ENCODE results near the gene UGT2B7. TPM values are rescaled to one million over a fixed set of nuclear protein-coding genes. Genes with fewer than 3 reads are reported as not detected.

UGT2B7 gene
- total RNA-seq, 1 experiment from 2014 or later = 3.0 TPM

GRCh38 chr4:69058410-69059059 lies 37.7 kb upstream of the UGT2B7 start:
- Mint-ChIP-seq H3K4me3 (ENCODE audit: unreplicated experiment) (no peak overlapping the region), H3K36me3 (ENCODE audit: insufficient read depth, unreplicated experiment) (no peaks in the 10 kb centered on the region), H3K4me1 (ENCODE audit: low read depth, unreplicated experiment) (peaks cover 26% of the 10 kb centered on the region), H3K27me3 (ENCODE audit: insufficient read depth, unreplicated experiment) (no peaks in the 10 kb centered on the region), H3K27ac (ENCODE audit: unreplicated experiment) (peak overlapping the region; percentile 14), H3K9me3 (ENCODE audit: unreplicated experiment) (peaks cover 2% of the 10 kb centered on the region)
- Histone ChIP-seq H3K9me3 (no peaks in the 10 kb centered on the region), H3K4me1 (peaks cover 28% of the 10 kb centered on the region; the same call in 1 of the 2 replicates), H3K27me3 (replicated peaks; ENCODE audit: control insufficient read depth, insufficient read depth, low read length) (no peaks in the 10 kb centered on the region), H3K4me3 (ENCODE audit: low read depth, low read length) (no peak overlapping the region), H3K36me3 (ENCODE audit: control insufficient read depth, insufficient read depth, low read length) (no peaks in the 10 kb centered on the region)
- intact Hi-C loops (cut with micrococcal nuclease; ENCODE audit: unreplicated experiment) = no loop called here
- DNase-seq = no peak
- ChIA-PET CTCF (no interaction called here), POLR2A (no interaction called here)
- BruUV-seq (replicated peaks) = no TSS peak
- TF ChIP-seq, protein P1, sequence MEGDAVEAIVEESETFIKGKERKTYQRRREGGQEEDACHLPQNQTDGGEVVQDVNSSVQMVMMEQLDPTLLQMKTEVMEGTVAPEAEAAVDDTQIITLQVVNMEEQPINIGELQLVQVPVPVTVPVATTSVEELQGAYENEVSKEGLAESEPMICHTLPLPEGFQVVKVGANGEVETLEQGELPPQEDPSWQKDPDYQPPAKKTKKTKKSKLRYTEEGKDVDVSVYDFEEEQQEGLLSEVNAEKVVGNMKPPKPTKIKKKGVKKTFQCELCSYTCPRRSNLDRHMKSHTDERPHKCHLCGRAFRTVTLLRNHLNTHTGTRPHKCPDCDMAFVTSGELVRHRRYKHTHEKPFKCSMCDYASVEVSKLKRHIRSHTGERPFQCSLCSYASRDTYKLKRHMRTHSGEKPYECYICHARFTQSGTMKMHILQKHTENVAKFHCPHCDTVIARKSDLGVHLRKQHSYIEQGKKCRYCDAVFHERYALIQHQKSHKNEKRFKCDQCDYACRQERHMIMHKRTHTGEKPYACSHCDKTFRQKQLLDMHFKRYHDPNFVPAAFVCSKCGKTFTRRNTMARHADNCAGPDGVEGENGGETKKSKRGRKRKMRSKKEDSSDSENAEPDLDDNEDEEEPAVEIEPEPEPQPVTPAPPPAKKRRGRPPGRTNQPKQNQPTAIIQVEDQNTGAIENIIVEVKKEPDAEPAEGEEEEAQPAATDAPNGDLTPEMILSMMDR (IDR thresholded peaks at IDR 0.05; ENCODE audit: insufficient read depth in 1 of 2, low read depth in 1 of 2, low read length in 1 of 2, severe bottlenecking in 1 of 2, unreplicated experiment in 1 of 2) = no peak

GRCh38 chr4:69060651-69061308 lies 35.5 kb upstream of the UGT2B7 start:
- H3K9me3 Mint-ChIP-seq (ENCODE audit: unreplicated experiment) = peaks cover 10% of the 10 kb centered on the region
- no peaks in the 10 kb centered on the region for H3K27me3 ChIP-seq (replicated peaks; ENCODE audit: control insufficient read depth, insufficient read depth, low read length)
- no peak overlapping the region for H3K4me3 ChIP-seq (ENCODE audit: low read depth, low read length)
- H3K36me3 Mint-ChIP-seq (ENCODE audit: insufficient read depth, unreplicated experiment) = no peaks in the 10 kb centered on the region
- DNase-seq = no peak
- POLR2A ChIA-PET = no interaction called here
- H3K4me1 Mint-ChIP-seq (ENCODE audit: low read depth, unreplicated experiment) = peaks cover 26% of the 10 kb centered on the region
- H3K27ac Mint-ChIP-seq (ENCODE audit: unreplicated experiment) = no peak overlapping the region
- H3K36me3 ChIP-seq (ENCODE audit: control insufficient read depth, insufficient read depth, low read length) = no peaks in the 10 kb centered on the region
- no TSS peak for BruUV-seq (replicated peaks)
- TF ChIP-seq, protein P1 (IDR thresholded peaks at IDR 0.05; ENCODE audit: insufficient read depth in 1 of 2, low read depth in 1 of 2, low read length in 1 of 2, severe bottlenecking in 1 of 2, unreplicated experiment in 1 of 2) = no peak
- H3K4me3 Mint-ChIP-seq (ENCODE audit: unreplicated experiment) = no peak overlapping the region
- H3K9me3 ChIP-seq = no peaks in the 10 kb centered on the region
- H3K4me1 ChIP-seq = peaks cover 28% of the 10 kb centered on the region; the same call in 1 of the 2 replicates
- no peaks in the 10 kb centered on the region for H3K27me3 Mint-ChIP-seq (ENCODE audit: insufficient read depth, unreplicated experiment)
- intact Hi-C loops (cut with micrococcal nuclease; ENCODE audit: unreplicated experiment) = no loop called here
- CTCF ChIA-PET = no interaction called here

- no peaks in the 10 kb centered on the region for H3K27me3 ChIP-seq (replicated peaks; ENCODE audit: control insufficient read depth, insufficient read depth, low read length)
- no peaks in the 10 kb centered on the region for H3K36me3 Mint-ChIP-seq (ENCODE audit: insufficient read depth, unreplicated experiment)
- H3K4me3 Mint-ChIP-seq (ENCODE audit: unreplicated experiment) = no peak overlapping the region
- peaks cover 10% of the 10 kb centered on the region for H3K9me3 Mint-ChIP-seq (ENCODE audit: unreplicated experiment)
- H3K27ac Mint-ChIP-seq (ENCODE audit: unreplicated experiment) = no peak overlapping the region
- TF ChIP-seq, protein P1 (IDR thresholded peaks at IDR 0.05; ENCODE audit: insufficient read depth in 1 of 2, low read depth in 1 of 2, low read length in 1 of 2, severe bottlenecking in 1 of 2, unreplicated experiment in 1 of 2) = no peak
- no peaks in the 10 kb centered on the region for H3K36me3 ChIP-seq (ENCODE audit: control insufficient read depth, insufficient read depth, low read length)
- ChIA-PET POLR2A (no interaction called here), CTCF (no interaction called here)
- H3K27me3 Mint-ChIP-seq (ENCODE audit: insufficient read depth, unreplicated experiment) = no peaks in the 10 kb centered on the region
- intact Hi-C loops (cut with micrococcal nuclease; ENCODE audit: unreplicated experiment) = no loop called here
- peaks cover 4% of the 10 kb centered on the region; the same call in 1 of the 2 replicates for H3K4me1 ChIP-seq
- H3K4me3 ChIP-seq (ENCODE audit: low read depth, low read length) = no peak overlapping the region
- BruUV-seq (replicated peaks) = no TSS peak
- H3K9me3 ChIP-seq = no peaks in the 10 kb centered on the region
- H3K4me1 Mint-ChIP-seq (ENCODE audit: low read depth, unreplicated experiment) = no peaks in the 10 kb centered on the region
- DNase-seq = no peak
Observed at GRCh38 chr4:69064391-69064790, 31.9 kb upstream of the UGT2B7 start.
